Coronary artery (tissue), 2 donors: ENCODE data around the gene ZBTB7A.

ENCODE experiments used
- DNase-seq: peaks from one replicate; pipeline ENCODE4 v3.0.0-alpha.2; 2017; ENCODE audit warnings: low spot score
- H3K27ac ChIP-seq, 2 donors: fragments of 200-600 bp; sonication (generic); one replicate each; pipeline ENCODE4 v1.5.1; 2016 to 2019
- H3K4me3 ChIP-seq: fragments of 200-600 bp; sonication (generic); 2 replicates; pipeline ENCODE4 v1.5.1; 2016; ENCODE audit warnings: mild to moderate bottlenecking, moderate library complexity
- CTCF ChIP-seq: fragments of 200-600 bp; sonication (generic); IDR thresholded peaks from one replicate; pipeline ENCODE4 v1.5.1; 2019; ENCODE audit warnings: antibody characterized with exemption

The ZBTB7A gene

DNA sequence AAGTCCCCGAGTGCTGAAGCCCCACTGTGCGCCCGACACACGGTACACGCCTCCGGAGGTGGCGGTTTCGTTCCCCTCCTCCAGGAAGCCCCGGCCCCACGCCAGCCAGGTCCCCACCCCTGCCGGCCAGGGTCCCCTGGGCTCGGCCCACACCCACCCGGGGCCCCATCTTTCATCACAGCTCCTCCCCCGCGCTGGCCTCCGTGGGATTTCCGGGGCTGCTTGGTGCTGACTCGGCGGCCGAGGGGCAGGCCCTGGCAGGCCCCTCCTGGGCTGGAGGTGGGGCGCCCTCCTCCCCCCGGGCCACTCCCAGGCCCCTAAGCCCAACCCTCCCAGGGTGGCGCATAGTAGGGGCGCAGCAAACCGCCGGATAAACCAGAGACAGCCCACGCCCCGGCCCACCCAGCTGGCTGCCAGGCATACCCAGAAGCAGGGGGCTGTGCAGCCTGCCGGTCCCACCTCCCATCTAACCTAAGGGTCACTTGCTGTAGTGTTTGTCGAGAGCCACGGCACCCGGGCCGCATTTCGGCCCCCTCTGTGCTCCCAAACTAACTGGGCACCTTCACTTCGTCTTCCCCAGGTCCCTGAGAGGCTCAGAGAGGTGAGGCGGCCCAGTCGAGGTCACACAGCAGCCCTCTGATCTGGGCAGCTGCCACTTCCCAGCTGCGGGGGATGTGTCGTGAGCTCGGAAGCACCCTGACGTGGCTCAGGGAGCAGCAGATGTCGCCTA is 6.6 kb downstream of the ZBTB7A start:
- DNase-seq, result peak; percentile 77
- TF ChIP-seq CTCF, result no peak
- Histone ChIP-seq H3K4me3 (peak overlapping the region; percentile 100), H3K27ac (peak overlapping the region; percentile 95 to 99)

GRCh38 chr19:4059453-4059871 is 7.2 kb downstream of the ZBTB7A start:
- no peak for DNase-seq
- Histone ChIP-seq H3K4me3 (peak overlapping the region; percentile 100), H3K27ac (peak overlapping the region; percentile 95 to 99)
- no peak for TF ChIP-seq CTCF

DNA sequence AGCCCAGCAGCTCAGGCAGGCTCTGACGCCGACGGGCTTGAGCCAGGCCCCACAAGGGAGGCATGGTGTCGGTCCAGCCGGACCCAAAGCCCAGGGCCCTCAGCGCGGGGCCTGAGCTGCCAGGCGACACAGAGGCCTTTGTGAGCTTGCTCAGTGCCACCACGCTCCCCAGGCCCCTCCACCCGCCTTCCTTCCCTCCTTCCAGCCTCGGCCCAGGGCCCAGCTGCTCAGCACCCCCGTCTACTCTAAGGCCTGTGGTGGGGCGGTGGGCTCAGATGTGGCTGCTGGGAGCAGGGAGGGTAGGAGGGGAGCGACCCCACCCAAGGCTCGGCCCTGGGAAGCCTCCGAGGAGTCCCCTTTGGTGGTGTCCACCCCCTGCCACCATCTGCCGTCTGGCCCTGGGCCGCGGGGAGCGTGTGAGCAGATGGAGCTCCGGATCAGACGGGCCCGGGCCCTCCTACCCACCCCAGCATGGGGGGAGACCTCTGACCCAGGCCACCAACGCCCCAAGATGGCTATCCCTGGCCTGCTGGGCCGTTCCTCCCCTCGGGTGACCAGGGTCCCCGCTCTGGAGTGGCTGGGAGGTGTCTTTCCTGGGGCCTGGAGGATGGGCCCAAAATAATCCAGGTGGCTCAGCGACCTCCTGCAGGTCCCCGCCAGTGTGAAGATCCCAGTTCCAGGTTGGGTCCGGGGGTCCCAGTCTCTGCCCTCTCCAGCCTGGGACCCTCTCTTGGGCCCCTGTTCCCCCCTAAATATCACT is 7.8 kb downstream of the ZBTB7A start:
- no peak for TF ChIP-seq CTCF
- H3K4me3 ChIP-seq, result peak overlapping the region; percentile 100
- H3K27ac ChIP-seq, result peak overlapping the region; percentile 95 to 99
- DNase-seq, result no peak

GRCh38 chr19:4057931-4058692 is 8.6 kb downstream of the ZBTB7A start:
- no peak for TF ChIP-seq CTCF
- H3K27ac ChIP-seq, result peak overlapping the region; percentile 95 to 99
- peak overlapping the region; percentile 100 for H3K4me3 ChIP-seq
- DNase-seq, result peak; percentile 97

GRCh38 chr19:4055209-4055552 is 11.5 kb downstream of the ZBTB7A start:
- no peak for TF ChIP-seq CTCF
- no peak for DNase-seq
- Histone ChIP-seq H3K27ac (no peak overlapping the region), H3K4me3 (no peak overlapping the region)

DNA sequence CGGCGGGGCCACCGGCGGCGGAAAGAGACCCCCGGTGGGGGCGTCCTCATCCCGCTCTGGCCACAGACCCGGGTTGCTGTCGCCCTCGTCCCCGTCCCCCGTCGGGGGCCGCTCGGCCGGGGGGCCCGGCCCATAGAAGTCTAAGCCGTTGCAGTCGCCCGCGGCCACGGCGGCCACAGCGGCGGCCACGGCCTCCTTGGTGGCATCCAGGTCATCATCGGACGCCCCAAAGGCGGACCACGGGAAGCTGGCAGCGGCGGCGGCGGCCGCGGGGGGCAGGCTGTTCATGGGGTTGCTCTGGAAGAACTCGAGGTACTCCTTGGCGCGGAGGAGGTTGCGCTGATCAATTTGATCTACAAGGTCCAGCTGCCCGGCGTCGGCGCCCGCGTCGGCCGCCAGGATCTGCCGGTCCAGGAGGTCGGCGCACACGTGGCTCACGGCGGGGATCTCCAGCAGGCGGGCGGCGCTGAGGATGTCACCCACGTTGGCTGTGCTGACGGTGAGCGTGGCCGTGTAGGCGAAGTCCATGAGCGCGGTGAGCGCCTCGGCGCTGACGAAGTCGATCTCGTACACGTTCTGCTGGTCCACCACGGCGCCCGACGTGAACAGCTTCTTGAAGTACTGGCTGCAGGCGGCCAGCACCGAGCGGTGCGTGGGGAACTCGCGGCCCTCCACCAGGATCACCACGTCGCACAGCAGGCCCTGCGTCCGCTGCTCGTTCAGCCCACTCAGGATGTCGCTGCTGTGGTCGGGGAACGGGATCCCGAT is 12.1 kb downstream of the ZBTB7A start:
- Histone ChIP-seq H3K27ac (no peak overlapping the region), H3K4me3 (no peak overlapping the region)
- DNase-seq, result no peak
- TF ChIP-seq CTCF, result no peak
